ENCODE results near the gene ZNF573.
"Not testable (repeated sequence)": the region's sequence is repeated elsewhere in the genome, so short reads cannot be mapped to it uniquely, and the experiment has no call there.

ZNF573 gene

DNA sequence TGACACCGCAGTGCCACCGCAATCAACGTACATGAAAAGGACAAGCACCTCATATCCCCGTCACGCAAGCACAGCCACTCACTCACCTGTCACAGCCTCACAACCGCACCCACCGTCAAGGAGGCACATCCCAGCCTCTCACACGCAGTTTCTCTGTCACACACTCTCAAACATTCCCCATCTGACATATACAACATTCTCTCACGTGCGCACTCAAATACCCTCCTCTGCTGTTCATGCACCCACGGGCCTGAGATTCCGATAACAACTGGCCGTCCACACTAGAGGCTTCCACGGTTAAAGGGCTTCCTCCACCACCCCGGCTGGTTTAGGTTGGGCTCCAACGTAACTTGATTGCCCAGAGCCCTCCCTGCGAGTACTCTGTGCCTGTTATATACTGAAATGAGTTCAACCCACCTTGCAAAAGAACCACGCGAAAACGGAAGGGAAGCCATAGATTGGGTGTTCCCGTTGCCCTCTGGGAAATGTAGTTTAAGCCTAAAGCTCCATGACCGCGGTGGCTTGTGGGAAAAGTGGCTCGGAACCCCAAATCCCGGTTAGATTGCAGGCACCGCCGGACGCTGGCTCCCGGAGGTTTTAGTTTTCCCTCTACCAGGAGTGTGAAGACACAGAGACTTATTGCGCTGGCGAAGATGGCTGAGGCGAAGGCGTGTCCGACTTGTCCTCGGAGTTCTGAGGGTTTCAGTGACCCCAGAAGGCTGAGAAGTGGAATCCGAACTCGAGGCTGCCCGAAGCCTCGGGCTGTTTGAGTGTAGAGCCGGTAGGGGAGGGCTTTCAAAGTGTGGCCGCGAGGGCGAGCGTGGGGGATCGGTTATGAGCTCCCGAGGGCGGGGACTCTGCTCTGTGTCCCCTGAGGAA, at the start of gene ZNF573:
Gene ZNF573, minus strand, starts transcription at position 460 of the 879 bp plus-strand sequence. CDS start 5,857 bp downstream, outside the sequence.
- Mint-ChIP-seq H3K4me3 (peak within 1 kb of the TSS; percentile 93 to 95), H3K4me1 (peaks cover 31% of the 10 kb centered on the region), H3K27me3 (no peaks in the 10 kb centered on the region), H3K27ac (peak within 1 kb of the TSS; percentile 95 to 98), H3K9me3 (peaks cover 24 to 27% of the 10 kb centered on the region in 2 donors)
- DNase-seq (peak; percentile 77 to 82), ATAC-seq (peak; percentile 93)

DNA sequence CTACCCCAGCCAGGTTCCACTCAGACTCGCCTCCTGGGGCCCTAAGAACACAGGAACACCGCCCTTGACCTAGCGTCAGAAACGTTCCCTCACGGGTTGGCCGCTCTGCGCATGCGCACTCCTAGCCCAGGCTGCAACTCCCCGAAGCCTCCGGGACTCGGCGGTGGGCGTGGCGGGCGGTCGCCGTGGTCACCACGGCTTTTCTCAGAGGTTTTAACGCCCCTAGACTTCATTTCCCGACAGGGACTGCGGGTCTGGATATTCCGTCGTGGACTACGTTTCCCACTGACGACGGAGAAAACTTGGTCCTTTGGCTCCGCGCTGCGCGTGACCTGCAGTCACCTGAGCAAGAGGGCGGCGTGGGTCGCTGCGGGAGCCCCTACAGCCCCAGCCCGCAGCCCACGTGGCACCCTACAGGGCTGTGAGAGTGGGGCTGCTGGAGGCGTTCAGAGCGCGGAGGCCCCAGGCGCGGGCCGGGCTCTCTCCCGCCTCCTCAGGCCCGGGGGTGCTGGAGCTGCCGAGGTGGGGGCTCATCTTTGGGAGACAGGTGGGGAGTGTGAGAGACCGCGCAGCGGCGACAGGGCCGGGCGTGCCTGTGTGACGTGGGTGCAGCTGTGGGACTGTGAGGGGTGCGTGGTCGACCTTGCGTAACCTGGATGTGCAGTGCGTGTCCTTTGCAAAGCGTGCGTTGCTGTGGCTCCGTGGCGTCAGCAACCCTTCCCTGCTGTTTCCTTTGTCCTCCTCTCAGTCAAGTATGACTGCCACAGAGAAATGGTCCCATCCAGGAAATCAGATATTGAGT, 38.0 kb upstream of the ZNF573 start:
- Mint-ChIP-seq H3K27me3 (peaks cover 18% of the 10 kb centered on the region), H3K4me3 (peak overlapping the region; percentile 33 to 66), H3K4me1 (peaks cover 7% of the 10 kb centered on the region), H3K9me3 (peaks cover 27 to 73% of the 10 kb centered on the region in 2 donors), H3K27ac (no peak overlapping the region)
- ATAC-seq, result peak; percentile 58
- DNase-seq, result peak; percentile 22 to 50

DNA sequence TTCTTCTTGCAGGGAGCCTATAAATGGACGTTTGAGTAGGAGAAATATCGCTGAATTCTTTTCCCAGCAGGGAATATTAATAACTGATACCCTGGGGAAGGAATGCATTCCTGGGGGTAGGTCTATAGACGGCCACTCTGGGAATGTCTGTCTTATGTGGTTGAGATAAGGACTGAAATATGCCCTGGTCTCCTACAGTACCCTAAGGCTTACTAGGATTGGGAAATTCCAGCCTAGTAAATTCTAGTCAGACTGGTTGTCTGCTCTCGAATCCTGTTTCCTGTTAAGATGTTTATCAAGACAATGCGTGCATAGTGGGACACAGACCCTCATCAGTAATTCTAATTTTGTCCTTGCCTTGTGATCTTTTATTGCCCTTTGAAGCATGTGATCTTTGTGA, 36.2 kb upstream of the ZNF573 start:
- not testable (repeated sequence) for H3K27ac Mint-ChIP-seq, ATAC-seq, H3K4me1 Mint-ChIP-seq, DNase-seq, H3K4me3 Mint-ChIP-seq
- Mint-ChIP-seq H3K9me3 (peaks cover 15 to 71% of the 10 kb centered on the region in 2 donors), H3K27me3 (peaks cover 18% of the 10 kb centered on the region)

DNA sequence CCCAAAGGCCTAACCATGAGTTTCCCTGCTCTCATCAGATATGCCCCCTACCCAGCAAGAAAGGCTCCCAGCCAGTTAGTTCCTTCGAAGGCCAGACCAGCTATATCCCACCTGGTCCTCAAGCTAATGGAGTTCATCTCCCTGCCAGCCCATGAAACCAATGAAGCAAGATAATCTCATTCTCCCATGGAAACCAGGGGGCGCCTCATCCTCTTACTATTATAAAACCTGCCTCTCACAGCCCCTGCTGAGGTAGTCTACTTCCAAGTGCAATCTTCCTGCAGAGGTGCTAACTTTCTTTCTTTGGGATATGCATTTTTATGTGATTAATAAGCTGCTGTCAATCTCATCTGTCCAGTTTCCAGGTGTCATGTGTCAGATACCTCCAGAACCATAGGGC, 34.0 kb upstream of the ZNF573 start:
- H3K4me1 Mint-ChIP-seq, result peaks cover 7% of the 10 kb centered on the region
- DNase-seq (no peak), ATAC-seq (no peak)
- peaks cover 18% of the 10 kb centered on the region for H3K27me3 Mint-ChIP-seq
- H3K27ac Mint-ChIP-seq, result no peak overlapping the region
- H3K9me3 Mint-ChIP-seq, result peaks cover 14 to 62% of the 10 kb centered on the region in 2 donors
- H3K4me3 Mint-ChIP-seq, result no peak overlapping the region

DNA sequence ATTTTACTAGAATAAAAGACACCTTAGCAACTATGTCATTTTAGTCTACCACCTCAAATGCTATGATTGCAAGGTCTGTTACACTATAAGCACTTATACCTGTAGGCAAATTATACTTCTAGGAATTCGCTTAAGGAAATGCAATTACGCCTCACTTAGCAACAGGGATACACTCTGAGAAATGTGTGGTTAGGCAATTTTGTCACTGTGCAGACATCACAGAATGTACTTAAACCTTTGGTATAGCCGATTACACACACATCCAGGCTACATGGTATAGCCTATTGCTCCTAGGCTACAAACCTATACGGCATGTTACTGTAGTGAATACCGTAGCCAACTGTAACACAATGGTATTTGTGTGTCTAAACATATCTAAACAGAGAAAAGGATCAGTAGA, 30.0 kb upstream of the ZNF573 start:
- Mint-ChIP-seq H3K27ac (no peak overlapping the region), H3K4me1 (no peaks in the 10 kb centered on the region), H3K4me3 (no peak overlapping the region), H3K27me3 (no peaks in the 10 kb centered on the region), H3K9me3 (peaks cover 9 to 50% of the 10 kb centered on the region in 2 donors)
- ATAC-seq (no peak), DNase-seq (no peak)

DNA sequence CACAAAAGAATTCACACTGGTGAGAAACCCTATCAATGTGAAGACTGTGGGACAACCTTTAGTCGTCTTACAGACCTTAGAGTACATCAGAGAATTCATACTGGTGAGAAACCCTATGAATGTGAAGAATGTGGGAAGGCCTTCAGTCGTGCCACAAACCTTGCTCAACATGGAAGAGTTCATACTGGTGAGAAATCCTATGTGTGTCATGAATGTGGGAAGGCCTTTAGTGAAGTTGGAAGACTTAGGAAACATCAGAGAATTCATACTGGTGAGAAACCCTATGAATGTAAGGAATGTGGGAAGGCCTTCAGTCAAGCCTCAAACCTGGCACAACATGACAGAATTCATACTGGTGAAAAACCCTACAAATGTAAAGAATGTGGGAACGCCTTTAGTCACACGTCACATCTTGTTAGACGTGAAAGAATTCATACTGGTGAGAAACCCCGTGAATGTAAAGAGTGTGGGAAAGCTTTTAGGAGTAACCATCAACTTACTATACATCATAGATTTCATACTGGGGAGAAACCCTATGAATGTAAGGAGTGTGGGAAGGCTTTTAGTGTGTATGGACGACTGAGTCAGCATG, 24.0 kb upstream of the ZNF573 start:
- Mint-ChIP-seq H3K9me3 (peaks cover 46 to 64% of the 10 kb centered on the region in 2 donors), H3K4me1 (no peaks in the 10 kb centered on the region), H3K27me3 (no peaks in the 10 kb centered on the region), H3K27ac (no peak overlapping the region), H3K4me3 (no peak overlapping the region)
- DNase-seq, result no peak
- ATAC-seq, result no peak

DNA sequence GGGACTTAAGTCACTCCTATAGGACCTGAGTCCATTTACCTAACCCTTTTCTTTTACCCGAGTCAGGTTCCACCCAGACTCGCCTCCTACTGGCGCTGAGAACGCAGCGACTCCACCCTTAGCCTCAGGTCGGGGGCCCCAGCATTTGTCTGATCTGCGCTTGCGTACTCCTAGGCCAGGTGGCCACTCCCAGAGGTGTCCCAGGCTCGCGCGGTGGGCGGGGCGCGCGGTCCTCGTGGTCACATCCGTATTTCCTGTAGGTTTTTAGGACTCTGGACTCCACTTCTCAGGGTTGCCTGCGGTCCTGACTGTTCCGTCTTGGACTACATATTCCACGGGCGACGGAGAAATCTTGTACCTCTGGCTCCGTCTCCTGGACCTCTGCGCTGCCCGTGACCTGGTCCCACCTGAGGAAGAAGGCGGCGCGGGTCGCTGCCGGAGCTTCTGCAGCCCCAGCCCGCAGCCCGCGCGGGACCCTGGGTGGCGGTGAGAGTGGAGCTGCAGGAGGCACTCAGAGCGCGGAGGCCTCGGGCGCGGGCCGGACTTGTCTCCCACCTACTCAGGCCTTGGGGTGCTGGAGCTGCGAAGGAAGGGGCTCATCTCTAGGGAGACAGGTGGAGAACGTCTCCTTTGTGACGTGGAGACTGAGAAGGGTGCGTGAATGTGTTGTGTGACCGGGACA, 11.0 kb upstream of the ZNF573 start:
- Mint-ChIP-seq H3K9me3 (peaks cover 29 to 59% of the 10 kb centered on the region in 2 donors), H3K27ac (no peak overlapping the region), H3K4me3 (no peak overlapping the region), H3K4me1 (no peaks in the 10 kb centered on the region), H3K27me3 (no peaks in the 10 kb centered on the region)
- ATAC-seq, result no peak
- no peak for DNase-seq

DNA sequence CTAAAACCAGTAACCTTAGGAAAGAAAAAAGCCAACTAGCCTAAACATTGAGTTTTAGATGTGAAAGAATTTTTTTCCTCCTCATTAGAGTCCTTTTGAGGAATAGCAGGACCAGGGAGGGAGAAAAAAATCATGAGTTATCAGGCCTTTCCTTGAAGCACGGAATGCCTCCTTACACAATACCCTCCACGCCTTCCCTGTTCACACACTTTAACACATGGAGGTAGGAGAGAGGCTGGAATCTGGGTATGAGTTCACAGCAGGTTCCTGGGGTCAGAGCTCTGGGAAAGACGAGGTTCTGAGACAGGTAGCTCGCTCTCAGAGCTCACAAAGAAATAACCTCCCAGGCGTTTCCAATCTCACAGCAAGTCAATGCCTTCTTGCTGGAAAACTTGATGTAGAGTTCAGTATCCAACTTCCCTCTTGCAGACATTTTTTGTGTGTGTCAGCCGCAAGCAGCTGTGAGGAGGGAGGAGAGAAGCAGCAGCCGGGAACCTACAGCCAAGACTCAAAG, 716 bp downstream of the ZNF573 start:
- Mint-ChIP-seq H3K9me3 (peaks cover 26 to 30% of the 10 kb centered on the region in 2 donors), H3K4me3 (peak overlapping the region; percentile 93 to 95), H3K4me1 (peaks cover 31% of the 10 kb centered on the region), H3K27me3 (no peaks in the 10 kb centered on the region), H3K27ac (peak overlapping the region; percentile 95 to 98)
- no peak for ATAC-seq
- no peak for DNase-seq

DNA sequence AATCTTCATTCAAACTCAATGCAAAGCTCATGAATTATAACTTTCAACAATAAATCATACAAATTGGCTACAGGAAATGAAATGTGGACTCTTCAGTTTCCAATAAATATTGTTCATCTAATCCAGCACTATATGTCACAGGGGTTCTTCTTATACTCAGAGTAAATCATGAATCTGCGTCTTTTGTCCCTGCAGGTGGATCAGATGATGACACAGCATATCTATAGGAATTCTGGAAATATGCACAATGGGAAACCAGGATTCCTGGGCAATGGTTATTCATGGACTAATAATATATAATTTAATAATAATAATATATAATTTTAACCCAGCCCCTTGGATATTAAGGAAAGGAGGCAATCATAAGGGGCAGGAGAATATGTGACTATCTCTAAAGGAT, 8.4 kb downstream of the ZNF573 start:
- Mint-ChIP-seq H3K27ac (no peak overlapping the region), H3K27me3 (no peaks in the 10 kb centered on the region), H3K4me1 (peaks cover 8% of the 10 kb centered on the region), H3K4me3 (no peak overlapping the region), H3K9me3 (peaks cover 28 to 43% of the 10 kb centered on the region in 2 donors)
- DNase-seq (no peak), ATAC-seq (no peak)

DNA sequence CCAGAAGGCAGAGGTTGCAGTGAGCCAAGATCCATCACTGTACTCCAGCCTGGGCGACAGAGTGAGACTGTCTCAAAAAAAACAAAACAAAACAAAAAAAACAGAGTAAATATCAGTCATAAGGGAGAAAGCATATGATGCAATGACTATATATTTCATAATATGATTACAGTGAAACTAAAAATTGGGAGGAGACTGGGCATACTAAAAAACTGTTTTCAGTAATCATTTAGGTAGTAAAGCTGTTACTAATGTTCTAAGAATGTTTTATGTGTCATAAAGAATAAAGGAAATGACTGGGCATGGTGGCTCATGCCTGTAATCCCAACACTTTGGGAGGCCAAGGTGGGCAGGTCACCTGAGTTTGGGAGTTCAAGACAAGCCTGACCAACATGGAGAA, 15.9 kb downstream of the ZNF573 start:
- Mint-ChIP-seq H3K27ac (peak overlapping the region in 1 of 2 donors; percentile 80), H3K4me3 (no peak overlapping the region), H3K27me3 (no peaks in the 10 kb centered on the region), H3K9me3 (peaks cover 11 to 34% of the 10 kb centered on the region in 2 donors), H3K4me1 (no peaks in the 10 kb centered on the region)
- ATAC-seq, result peak; percentile 62
- DNase-seq, result no peak

DNA sequence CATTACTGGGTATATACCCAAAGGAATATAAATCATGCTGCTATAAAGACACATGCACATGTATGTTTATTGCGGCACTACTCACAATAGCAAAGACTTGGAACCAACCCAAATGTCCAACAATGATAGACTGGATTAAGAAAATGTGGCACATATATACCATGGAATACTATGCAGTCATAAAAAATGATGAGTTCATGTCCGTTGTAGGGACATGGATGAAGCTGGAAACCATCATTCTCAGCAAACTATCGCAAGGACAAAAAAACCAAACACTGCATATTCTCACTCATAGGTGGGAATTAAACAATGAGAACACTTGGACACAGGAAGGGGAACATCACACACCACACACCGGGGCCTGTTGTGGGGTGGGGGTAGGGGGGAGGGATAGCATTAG, 21.7 kb downstream of the ZNF573 start:
- not testable (repeated sequence) for H3K4me3 Mint-ChIP-seq, H3K27ac Mint-ChIP-seq, ATAC-seq, DNase-seq, H3K27me3 Mint-ChIP-seq, H3K4me1 Mint-ChIP-seq
- peaks cover 0 to 26% of the 10 kb centered on the region in 2 donors for H3K9me3 Mint-ChIP-seq

DNA sequence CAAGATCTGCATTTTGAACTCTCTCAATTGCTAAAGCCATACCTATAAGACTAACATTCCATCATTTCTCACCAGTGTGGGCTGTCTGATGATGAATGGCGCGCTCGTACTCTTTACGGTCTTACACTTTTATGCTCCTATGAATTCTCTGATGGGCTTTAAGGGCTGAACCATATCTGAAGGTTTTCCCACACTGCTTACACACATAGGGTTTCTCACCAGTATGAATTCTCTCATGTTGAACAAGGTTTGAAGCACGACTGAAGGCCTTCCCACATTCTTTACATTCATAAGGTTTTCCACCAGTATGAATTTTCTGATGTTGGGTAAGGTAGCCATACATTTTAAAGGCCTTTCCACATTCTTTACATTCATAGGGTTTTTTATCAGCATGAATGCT, 41.0 kb downstream of the ZNF573 start:
- no peak overlapping the region for H3K27ac Mint-ChIP-seq
- ATAC-seq, result no peak
- no peaks in the 10 kb centered on the region for H3K27me3 Mint-ChIP-seq
- H3K9me3 Mint-ChIP-seq, result peaks cover 59 to 77% of the 10 kb centered on the region in 2 donors
- H3K4me1 Mint-ChIP-seq, result no peaks in the 10 kb centered on the region
- no peak overlapping the region for H3K4me3 Mint-ChIP-seq
- DNase-seq, result no peak

DNA sequence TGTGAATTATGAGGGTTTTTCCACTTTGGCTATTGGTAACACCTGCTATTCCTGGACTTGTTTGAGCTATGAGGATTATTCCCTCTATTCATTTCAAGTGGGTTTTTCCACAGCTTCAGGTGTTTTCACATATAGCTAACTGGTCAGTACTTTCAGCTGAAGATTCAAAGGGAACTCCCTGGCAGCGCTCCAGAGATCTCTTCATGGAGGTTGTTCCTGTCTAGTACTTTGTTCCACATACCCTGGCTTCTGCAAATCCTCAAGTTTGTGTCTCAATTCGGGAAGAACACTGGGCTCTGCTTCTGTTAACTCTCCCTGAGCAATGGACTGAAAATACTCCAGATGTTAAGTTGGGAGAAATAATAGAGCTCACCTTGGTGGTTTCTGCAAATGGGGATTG, 54.2 kb downstream of the ZNF573 start:
- ATAC-seq (no peak), DNase-seq (no peak)
- Mint-ChIP-seq H3K4me3 (no peak overlapping the region), H3K27me3 (no peaks in the 10 kb centered on the region), H3K4me1 (no peaks in the 10 kb centered on the region), H3K27ac (no peak overlapping the region), H3K9me3 (peaks cover 7 to 19% of the 10 kb centered on the region in 2 donors)

DNA sequence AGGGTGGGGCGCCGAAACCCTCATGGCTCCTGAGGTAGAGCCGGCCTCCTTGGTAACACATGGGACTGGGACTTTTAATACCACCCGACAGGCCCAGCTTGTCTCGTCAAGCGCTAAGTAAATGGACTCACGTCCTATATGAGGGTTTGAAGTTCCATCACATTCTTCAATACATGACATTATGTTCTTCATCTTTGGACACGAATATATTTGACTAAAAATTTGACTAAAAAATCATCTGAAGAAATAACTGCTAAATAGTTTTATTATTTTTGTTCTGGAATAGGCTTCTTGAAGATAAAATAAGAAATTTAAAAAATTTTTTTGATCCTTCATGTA, 59.5 kb downstream of the ZNF573 start:
- Mint-ChIP-seq H3K27ac (peak overlapping the region in 1 of 2 donors; percentile 95), H3K4me1 (peaks cover 11% of the 10 kb centered on the region), H3K9me3 (peaks cover 8 to 10% of the 10 kb centered on the region in 2 donors), H3K4me3 (peak overlapping the region; percentile 88 to 90), H3K27me3 (no peaks in the 10 kb centered on the region)
- ATAC-seq (no peak), DNase-seq (no peak)
